ENCODE data around the gene ZFYVE16.
"Not testable (repeated sequence)": the region's sequence is repeated elsewhere in the genome, so short reads cannot be mapped to it uniquely, and the experiment has no call there.

ZFYVE16 gene

GRCh38 chr5:80411589-80412219, 3.8 kb downstream of the ZFYVE16 start:
- DNase-seq: no peak

- no peak for DNase-seq
Measured at GRCh38 chr5:80414113-80414512, 6.2 kb downstream of the ZFYVE16 start.

DNA sequence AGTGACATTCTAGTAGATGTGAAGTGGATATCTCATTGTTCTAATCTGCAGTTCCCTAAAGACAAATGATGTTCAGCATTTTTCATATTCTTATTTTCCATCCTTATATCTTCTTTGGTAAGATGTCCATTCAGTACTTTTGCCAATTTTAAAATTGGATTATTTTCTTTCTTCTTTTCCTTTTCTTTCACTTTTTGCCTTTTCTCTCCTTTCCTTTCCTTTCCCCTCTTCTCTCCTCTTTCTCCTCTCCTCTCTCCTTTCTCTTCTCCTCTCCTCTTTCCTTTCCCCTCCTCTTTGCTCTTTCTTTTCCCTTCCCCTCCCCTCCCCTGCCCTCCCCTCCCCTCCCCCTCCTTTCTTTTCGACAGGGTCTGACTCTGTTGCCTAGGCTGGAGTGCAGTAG, 10.1 kb downstream of the ZFYVE16 start:
- no peak for DNase-seq

DNA sequence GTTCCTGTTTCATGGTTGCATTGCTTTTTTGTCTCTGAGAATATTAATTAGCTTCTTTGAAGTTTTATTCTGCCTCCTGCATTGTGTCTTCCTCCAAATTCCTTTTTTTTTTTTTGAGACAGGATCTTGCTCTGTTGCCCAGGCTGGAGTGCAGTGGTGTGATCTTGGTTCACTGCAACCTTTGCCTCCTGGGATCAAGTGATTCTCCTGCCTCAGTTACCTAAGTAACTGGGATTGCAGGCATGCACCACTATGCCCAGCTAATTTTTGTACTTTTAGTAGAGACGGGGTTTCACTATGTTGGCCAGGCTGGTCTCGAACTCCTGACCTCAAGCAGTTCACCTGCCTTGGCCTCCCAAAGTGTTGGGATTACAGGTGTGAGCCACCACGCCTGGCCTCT, 16.5 kb downstream of the ZFYVE16 start:
- DNase-seq: not testable (repeated sequence)

GRCh38 chr5:80435476-80435875, 27.6 kb downstream of the ZFYVE16 start:
- no peak for DNase-seq

GRCh38 chr5:80437326-80437725, 29.5 kb downstream of the ZFYVE16 start:
- no peak for DNase-seq

- no peak for DNase-seq
Measured at GRCh38 chr5:80438739-80439138, 30.9 kb downstream of the ZFYVE16 start.

DNA sequence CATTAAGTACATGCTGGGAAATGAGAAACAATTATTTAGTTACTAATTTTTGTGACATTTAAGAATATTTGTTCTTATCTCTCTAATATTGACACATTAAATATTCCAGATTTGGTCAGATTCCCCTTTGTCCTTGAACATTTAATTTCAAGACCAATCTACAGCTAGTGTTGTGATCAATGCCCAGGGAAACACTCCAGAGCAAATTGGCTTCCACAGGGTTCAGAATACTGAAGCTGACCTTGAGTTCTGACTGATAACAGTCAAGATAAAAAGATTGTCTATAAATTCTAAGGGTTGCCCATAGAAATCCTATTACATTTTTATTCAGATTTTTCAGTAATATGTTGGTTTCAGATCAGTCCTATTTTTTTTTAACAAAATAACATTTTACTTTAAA, 31.3 kb downstream of the ZFYVE16 start:
- DNase-seq: no peak

GRCh38 chr5:80442742-80443141, 34.9 kb downstream of the ZFYVE16 start:
- DNase-seq: no peak

DNA sequence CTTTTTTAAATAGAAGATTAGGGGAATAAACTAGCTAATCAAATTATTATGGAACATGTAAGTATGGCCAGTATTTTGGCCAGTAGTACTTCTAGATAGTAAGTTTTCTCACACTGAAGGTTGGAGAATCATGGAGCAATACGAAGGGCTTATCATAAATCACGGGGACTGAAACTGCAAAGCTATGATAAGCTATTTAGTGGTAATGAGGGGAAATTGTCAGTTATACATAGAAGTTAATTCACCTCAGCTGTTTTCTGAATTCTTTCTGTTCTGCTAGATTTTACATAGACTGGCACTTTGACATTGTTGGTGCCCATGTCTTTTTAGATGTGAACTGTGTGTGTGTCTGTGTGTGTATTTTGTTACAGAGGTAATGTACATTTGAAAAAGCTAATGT, 45.5 kb downstream of the ZFYVE16 start:
- no peak for DNase-seq

GRCh38 chr5:80463269-80463668, 55.4 kb downstream of the ZFYVE16 start:
- DNase-seq: no peak

DNA sequence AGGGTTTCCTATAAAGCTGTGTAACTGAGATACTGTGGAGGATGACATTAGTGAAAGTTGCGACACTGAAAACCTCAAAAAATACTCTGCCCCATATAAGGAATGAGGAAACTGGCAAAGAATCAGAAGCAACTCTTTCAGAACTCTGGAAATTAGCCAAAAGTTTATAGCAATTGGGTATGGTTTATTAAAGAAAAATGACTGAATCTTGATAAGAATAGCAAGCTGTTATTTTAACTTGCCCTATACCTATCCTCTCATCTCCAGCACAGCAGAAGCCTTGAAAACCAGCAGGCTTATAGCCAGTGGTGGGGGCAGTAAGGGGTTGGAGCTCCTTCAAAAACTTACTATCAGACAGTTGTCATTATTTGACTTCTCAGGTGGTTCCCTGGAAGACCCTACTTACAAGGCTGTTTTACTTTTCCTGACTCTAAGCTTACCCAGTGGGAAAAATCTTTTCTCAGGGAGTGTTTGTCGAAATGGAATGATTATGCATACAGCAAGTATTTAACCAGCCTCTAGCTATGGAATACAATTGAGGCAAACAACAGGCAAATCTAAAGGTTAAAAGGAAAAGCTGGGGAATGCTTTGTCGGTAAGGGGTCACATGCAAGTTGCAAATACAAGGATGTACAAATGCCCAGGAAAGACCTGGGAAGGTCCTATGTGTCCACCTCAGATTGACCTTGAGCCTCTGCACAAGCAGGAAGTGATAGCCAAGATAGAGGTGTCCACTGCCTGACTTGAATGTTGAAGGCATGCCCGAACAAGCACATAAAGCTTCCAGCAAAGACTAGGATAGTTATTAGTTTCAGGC, 59.0 kb downstream of the ZFYVE16 start:
- DNase-seq: no peak

DNA sequence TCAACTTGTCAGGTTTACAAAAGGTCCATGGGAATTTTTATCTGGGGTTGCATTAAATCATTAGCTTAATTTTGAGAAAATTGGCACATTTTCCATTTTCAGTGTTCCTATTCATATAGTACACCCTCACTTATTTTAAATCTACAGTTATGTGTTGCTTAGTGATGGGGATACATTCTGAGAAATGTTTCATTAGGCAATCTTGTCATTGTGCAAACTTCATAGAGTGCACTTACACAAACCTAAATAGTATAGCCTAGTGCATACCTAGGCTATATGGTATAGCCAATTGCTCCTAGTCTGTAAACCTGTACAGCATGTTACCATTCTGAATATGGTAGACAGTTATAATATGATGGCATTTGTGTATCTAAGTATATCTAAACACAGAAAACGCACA, 60.3 kb downstream of the ZFYVE16 start:
- DNase-seq: no peak

GRCh38 chr5:80470631-80471030, 62.8 kb downstream of the ZFYVE16 start:
- DNase-seq: not testable (repeated sequence)

DNA sequence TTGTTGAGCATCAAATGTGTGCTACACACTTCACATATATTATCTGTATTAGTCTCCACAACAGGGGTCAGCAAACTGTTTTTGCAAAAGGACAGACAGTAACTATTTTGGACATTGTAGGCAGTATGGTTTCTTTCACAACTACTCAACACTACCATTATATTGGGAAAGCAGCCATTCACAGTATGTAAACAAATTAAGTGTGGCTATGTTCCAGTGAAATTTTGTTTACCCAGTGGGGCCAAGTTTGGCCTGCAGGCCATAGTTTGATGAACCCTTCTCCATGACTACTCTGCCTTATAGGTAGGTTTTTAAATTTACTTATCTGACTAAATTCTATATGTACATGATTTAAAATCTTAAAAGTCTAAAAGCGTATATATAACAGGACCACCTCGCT, 67.1 kb downstream of the ZFYVE16 start:
- DNase-seq: no peak

- DNase-seq: no peak
Measured at GRCh38 chr5:80479713-80480112, 71.8 kb downstream of the ZFYVE16 start.

DNA sequence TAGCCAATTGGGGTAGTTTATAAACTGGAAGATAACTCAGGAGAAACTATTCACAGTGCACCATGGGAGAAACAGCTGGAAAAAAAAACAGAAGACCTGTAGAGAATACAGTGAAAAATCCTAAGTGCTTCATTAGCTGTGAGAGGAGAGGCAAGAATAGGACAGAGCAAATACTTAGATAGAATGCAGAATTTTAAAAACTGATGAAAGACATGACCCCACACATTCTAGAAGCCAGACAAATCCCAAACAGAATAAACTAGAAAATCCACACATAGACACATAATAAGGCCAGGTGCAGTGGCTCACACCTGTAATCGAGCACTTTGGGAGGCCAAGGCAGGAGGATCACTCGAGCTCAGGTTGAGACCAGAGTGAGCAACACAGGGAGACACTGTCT, 72.5 kb downstream of the ZFYVE16 start:
- DNase-seq: no peak

GRCh38 chr5:80481019-80481893, 73.4 kb downstream of the ZFYVE16 start:
- peak; percentile 24 for DNase-seq

DNA sequence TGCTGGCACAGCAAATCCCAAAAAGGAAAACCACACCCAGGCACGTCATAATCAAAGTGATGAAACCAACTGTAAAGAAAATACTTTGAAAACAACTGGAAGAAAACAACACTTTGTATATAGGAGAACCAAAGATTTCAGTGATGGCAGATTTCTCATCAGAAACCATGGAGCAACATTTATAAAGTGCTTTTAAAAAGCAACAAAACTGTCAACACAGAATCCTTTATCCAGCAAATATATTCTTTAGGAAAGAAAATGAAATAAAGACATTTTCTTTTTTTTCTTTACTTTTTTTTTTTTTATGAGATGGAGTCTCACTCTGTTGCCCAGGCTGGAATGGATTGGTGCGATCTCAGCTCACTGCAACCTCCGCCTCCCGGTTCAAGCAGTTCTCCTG, 74.7 kb downstream of the ZFYVE16 start:
- DNase-seq: no peak

DNA sequence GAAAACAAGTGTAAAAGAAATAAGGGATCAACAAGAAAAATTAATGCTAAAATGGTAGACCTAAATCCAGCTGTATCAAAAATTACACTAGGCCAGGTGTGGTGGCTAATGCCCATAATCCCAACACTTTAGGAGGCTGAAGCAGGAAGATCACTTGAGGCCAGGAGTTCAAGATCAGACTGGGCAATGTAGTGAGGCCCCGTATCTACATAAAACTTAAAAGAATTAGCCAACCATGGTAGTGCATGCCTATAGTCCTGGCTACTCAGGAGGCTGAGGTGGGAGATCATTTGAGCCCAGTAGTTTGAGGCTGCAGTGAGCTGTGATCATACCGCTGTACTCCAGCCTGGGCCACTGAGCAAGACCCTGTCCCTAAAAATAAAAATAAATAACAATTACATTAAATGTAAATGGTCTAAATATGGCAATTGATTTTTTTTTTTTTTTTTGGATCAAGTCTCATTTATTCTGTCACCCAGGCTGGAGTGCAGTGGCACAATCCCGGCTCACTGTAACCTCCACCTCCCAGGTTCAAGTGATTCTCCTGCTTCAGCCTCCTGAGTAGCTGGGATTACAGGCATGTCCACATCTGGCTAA, 75.9 kb downstream of the ZFYVE16 start:
- DNase-seq: no peak

DNA sequence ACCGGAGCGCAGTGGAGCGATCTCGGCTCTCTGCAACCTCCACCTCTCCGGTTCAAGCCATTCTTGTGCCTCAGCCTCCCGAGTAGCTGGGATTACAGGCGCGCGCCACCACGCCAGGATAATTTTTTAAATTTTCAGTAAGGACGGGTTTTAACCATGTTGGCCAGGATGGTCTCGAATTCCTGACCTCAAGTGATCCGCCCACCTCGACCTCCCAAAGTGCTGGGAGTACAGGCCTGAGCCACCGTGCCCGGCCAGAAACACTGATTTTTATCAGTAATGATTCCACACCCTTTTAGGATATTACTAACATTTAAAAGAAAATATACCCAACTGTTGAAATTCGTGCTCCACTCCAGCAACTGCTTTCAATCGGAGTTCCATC, 79.6 kb downstream of the ZFYVE16 start:
- no peak for DNase-seq

- DNase-seq: peak; percentile 97
Measured at GRCh38 chr5:80487829-80488721, 80.2 kb downstream of the ZFYVE16 start, which contains the start of gene FAM151B. FAM151B (plus strand) TSS chr5:80488100; CDS start chr5:80488124, 24 bp downstream.

Measured in NCI-H2227 treated with DMSO at 0.1 percent for 48 hours (cell line).